ENCODE results near the gene ZNF611.

DNA sequence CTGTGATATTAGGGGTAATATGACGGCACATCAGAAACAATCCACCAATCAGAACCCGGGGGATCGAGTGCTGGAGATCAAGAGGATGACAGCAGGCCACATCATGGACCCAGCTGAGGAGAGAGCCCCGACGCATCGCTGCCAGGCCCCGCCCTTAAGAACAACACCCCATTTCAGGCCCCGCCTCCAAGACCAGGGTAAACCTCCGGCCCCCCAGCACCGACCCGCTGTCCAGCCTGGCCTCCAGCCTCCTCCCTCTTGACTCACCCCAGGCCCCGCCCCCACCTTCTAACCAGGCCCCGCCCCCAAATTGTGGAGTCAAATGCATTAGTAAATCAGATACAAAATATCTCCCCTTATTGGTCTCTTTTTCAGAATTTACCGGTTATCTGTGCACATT is 4.7 kb upstream of the ZNF611 start:
- TF ChIP-seq GATA3 (IDR thresholded peaks at IDR 0.05; ENCODE audit: low read depth, low read length) (no peak), GATA2 (IDR thresholded peaks at IDR 0.05; ENCODE audit: low read depth, low read length) (no peak)
